GM18499 (cell line): ENCODE measurements around the gene SPAG8.

Experiments used
- ATAC-seq: cut with Tn5 transposase; IDR thresholded peaks from one replicate; pipeline ENCODE4 v1.9.1; 2021; ENCODE audit warnings: moderate number of reproducible peaks; ENCODE audit not compliant: insufficient read depth, unreplicated experiment

The SPAG8 gene

DNA sequence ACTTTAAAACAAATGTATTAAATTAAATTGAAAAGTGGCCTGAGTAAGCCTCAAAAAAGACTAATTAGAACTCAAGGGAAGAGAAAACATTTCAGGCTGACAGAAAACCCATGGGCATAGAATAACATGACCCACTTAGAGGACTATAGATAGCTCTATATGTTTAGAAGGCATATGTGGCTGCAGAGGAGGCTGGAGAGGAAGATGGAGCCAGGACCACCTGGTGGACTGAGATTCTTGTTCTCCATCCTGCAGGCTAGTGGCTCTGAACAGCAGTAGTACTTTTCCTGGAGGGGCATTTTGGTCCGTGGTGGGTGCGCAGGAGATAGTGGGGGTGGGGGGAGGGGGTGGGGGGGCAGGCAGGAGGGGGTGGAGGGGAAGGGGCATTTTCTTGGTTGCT, 31.0 kb downstream of the SPAG8 start:
- ATAC-seq = no peak

DNA sequence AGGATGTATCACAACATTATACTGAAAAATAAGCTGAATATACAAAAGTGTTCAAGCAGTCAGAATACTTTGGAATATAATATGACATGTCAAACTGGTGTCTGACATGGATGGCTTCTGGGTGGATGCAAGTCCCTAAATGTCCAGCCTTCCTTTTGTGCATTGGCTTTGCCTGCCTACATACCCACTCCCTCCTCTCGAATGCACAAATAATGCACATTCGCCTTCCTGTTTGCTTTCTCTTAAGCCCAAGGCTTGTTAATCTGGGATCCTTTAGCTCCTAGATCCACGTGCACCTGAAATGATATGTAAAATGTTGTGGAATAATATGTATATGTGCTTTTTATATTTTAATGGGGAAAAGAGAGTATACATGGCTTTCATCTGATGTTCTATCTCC, 33.6 kb downstream of the SPAG8 start:
- no peak for ATAC-seq

DNA sequence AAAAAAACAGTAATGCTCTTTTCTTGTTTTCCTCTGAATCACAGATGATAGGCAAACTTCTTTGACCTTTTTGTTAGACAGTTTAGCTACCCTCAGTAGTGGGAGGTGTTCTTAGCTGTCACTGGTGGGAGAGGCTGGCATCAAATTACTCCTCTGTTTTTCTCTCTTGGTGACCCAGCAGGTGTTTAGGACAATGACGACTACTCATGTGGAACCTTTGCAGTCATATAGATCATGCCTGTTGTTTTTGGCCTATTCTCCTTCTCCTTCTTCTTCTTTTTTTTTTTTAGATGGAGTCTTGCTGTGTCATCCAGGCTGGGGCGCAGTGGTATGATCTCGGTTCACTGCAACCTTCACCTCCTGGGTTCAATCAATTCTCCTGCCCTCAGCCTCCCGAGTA, 36.0 kb downstream of the SPAG8 start:
- no peak for ATAC-seq

DNA sequence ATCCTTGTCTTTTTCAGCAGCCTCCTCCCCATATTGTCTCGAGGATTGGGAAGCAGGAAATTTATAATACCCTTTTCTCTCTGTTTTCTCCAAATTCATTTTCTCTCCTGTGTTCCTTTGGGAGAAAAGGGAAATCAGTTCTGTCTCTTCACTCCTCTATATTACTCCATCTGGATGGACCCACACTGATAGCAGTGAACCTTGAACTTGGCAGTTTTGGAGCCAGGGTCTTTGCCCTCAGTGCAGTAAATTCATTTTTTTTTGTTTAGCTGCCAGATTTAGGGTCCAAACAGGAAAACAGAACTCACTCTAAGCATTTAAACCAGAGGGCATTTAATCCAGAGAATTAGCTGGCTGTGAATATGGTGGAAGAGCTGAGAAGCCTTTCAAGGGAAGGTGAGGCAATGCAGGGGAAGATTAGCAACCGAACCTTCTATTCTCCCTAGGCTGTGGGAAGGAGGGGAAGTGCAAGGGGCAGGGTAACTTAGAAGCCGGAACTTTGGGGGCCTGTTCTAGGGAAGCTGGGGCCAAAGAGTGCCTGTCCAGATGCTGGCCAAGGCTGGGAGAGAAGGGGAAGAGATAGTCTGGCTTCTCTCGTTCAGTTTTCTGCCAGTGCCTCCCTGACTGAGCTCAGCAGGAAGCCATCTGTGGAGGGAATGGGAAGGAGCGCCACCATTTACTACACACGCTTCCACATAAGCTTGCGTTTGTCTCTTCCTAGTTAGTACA, 37.0 kb downstream of the SPAG8 start:
- no peak for ATAC-seq

DNA sequence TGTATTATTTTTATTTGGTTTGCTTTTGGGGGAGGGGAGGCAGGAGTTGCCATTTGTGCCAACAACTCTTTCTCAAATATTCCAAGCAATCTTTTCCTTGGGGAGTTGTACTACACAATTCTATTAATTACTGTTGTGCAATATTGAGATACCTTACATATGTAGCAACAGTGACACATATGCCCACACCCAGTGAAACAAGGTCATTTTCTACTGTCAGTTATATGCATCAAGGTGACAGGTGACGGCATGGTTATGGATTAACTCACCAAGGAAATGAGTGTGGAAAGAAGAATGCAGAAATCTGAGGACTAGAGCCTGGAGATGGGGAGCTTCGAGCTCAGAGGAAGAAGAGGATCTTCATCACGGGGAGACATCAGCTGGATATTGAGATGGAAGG, 40.1 kb downstream of the SPAG8 start:
- no peak for ATAC-seq

DNA sequence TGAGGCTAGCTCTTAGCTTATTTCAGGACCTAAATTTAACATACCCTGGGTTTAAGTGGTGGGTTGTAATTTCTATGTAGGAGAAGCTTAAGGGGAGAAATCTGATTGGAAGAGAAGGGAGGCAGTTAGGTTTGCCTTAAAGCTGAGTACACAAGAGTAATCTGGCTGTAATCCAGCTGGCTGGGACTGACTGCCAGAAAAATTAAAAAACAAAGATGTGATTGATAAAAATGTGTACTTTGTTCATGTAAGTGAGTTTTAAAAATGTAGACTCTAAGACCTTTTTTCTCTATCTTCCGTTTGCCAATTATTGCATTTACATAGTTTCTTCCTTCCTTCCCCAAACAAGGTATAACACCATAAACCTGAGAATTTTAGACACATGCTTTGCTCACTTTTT, 40.5 kb downstream of the SPAG8 start:
- no peak for ATAC-seq

DNA sequence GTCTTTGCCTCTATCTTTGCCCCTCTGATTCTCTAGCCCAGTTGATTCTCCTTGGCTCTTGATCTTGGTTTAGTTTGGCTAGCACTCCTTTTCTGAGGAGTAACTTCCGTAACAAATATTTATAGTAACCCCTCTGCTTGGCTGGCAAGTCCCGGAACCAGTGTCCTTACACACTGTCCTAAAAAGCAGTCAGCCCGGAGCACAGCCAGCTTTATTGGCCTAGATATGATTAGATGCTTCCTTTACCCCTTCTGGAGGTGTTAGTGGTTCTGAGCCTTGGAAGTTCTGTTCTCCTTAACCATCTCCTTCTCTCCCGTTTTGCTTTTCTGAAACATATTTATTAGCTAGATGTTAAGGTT, 41.0 kb downstream of the SPAG8 start:
- ATAC-seq = no peak

DNA sequence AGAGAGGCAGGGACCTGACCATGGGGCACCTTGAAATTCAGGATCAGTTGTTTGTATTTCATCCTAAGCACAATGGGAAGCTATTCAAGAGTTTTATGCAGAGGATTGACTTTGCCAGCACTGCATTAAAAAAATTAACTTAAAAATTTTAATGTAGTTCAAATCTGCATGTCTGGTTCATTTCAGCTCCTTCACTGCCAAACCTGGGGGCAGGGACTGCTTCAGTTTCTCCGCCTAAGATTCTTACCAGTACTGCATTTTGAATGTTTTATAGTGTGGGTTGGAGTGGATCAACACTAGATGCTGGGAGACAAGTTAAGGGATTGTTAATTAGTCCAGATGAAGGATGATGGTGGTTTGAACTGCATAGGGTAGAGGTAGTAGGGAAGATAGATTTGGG, 42.3 kb downstream of the SPAG8 start:
- no peak for ATAC-seq

DNA sequence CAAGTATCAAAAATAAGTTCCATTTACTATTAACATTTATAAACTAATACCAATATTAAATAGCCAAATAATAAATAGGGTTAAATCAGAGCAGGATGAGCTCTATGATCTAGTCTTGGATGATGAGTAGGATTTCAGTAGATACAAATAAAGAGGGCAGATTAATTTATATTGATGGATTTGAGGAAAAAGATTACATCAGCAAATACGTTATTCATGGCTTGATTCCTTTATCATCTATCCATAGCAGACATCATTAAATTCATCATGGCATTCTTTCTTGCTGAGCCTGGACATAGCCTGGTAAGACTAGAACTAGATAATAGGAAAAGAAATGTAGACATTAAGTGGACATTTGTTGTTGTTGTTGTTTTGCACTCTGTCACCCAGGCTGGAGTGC, 44.6 kb downstream of the SPAG8 start:
- ATAC-seq = no peak

DNA sequence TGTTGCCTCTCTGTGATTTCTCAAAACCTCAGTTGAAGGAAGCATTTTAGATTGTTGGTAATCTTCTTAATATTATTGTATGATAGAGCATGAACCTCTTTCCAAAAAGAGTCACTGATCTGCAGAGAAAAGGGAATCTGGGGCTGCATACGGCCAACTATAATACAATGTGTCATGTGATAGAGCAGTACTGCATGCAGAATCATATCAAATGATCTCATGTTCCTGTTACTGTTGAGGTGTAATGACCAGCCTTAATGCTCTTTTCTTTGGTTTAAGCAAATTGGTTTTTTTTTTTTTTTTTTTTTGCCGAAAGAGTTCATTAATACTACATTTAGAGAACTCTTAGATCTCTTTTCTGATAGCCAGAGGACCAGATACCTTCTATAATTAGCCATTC, 45.1 kb downstream of the SPAG8 start:
- no peak for ATAC-seq

DNA sequence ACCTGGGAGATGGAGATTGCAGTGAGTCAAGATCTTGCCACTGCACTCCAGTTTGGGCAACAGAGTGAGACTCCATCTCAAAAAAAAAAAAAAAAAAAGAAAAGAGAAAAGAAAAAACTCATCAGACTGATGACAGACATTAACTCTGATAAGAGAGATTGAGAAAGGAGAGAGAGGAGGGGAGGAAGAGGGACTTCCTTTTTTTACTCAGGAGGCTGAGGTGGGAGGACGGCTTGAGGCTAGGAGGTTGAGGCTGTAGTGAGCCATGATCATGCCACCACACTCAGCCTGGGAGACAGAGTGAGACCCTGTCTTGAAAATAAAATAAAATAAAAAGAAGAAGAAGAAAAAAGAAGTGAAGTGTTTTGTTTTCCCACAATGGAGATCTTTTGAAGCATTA, 48.3 kb downstream of the SPAG8 start:
- no peak for ATAC-seq

DNA sequence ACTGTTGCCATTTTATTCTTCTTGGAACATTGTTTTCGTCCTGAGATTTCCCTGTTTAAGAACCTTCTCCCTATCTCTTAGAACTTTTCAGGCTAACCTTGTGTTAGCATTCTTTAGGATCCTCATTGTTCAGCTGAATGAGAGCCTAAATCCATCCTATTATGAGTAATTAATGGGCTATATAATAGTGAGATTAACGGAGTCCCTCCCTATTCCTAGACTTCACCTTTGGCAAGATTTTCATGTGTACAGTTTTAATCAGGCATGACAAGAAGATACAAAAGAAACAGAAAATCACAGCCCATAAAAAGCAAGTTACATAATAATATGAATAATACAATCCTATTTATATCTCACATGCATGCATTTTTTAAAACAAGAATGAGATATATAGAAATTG, 48.9 kb downstream of the SPAG8 start:
- no peak for ATAC-seq

DNA sequence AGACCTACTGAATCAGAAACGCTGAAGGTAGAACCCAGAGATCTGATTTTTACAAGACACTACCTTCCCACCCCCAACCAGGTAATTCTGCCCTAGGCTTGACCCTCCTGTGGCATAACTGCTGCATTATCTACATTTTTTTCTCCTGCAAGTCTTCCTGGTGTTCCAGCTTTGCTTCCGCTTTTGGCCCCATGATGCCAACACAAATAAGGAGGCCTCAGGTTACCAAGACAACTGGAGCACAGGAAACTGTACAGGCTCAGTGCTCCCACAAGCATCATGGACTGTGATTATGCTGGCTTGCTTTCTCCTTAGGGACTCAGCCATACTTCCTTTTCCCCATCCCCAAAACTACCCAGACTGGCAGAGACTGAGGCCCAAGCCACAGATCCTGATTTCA, 51.4 kb downstream of the SPAG8 start:
- ATAC-seq = no peak

DNA sequence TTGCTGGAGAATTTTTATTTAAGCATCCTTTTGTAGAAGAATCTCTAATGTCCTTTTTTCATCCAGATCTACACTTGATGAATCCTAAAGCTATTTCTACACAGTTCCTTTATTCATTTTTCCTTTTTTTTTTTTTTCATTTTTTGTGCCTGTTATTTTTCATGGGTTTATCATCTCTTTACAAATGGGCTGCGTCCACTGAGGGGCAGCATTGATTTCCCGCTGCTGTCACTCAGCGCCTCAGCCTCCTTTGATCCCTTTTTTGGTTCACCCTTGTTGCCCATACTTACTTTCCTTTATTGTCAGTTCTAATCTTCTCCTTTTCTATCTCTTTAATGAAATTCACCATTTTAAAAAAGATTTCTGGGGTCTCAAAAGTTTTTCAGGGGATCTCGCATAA, 52.3 kb downstream of the SPAG8 start:
- ATAC-seq = no peak
